Measurements from ENCODE around the gene LGALS3.

The LGALS3 gene

GRCh38 chr14:55192054-55192621, 63.1 kb downstream of the LGALS3 start:
- TF ChIP-seq ZNF384 (IDR thresholded peaks at IDR 0.05): no peak
- TF ChIP-seq L3MBTL2 (conservative IDR thresholded peaks at IDR 0.05): no peak
- TF ChIP-seq BHLHE40 (IDR thresholded peaks at IDR 0.05; ENCODE audit: borderline replicate concordance): no peak
- no peak for TF ChIP-seq ARNT (IDR thresholded peaks at IDR 0.05)
- TF ChIP-seq SP1 (IDR thresholded peaks at IDR 0.05): no peak
- no peak for TF ChIP-seq FOXK2 (IDR thresholded peaks at IDR 0.05)

GRCh38 chr14:55194656-55195355, 65.8 kb downstream of the LGALS3 start:
- ChIA-PET CTCF (no interaction called here), POLR2A (no interaction called here)
- no peak for DNase-seq (ENCODE audit: extremely low spot score)
- TF ChIP-seq PKNOX1 (IDR thresholded peaks at IDR 0.05): no peak
- no peak for TF ChIP-seq BHLHE40 (IDR thresholded peaks at IDR 0.05; ENCODE audit: borderline replicate concordance)
- TF ChIP-seq SP1 (IDR thresholded peaks at IDR 0.05): no peak
- no peak for TF ChIP-seq NFRKB (IDR thresholded peaks at IDR 0.05)
- no peak for TF ChIP-seq SUZ12 (IDR thresholded peaks at IDR 0.05)
- no peak for TF ChIP-seq HDGF (IDR thresholded peaks at IDR 0.05; ENCODE audit: borderline replicate concordance)
- TF ChIP-seq FOXM1 (IDR thresholded peaks at IDR 0.05; ENCODE audit: borderline replicate concordance): no peak
- TF ChIP-seq ZNF384 (IDR thresholded peaks at IDR 0.05): no peak
- TF ChIP-seq ARNT (IDR thresholded peaks at IDR 0.05): no peak
- TF ChIP-seq CTBP1 (IDR thresholded peaks at IDR 0.05; ENCODE audit: borderline replicate concordance): no peak
- TF ChIP-seq FOXA1 (IDR thresholded peaks at IDR 0.05): no peak
- no peak for TF ChIP-seq ELF4 (IDR thresholded peaks at IDR 0.05)
- TF ChIP-seq L3MBTL2 (conservative IDR thresholded peaks at IDR 0.05): no peak
- TF ChIP-seq TARDBP (IDR thresholded peaks at IDR 0.05): no peak

More at GRCh38 chr14:55192054-55192621, 63.1 kb downstream of the LGALS3 start:
- ChIA-PET CTCF (interaction anchor here (0.7 kb wide), 1 partner anchor 21 kb away, joined by 3 read pairs; no protein-coding TSS in a partner anchor), POLR2A (interaction anchor here (0.9 to 2.1 kb wide), 4 partner anchors 11 to 165 kb away, joined by 3 to 12 read pairs (median 4); partner anchors contain the start of genes MAPK1IP1L, SOCS4 and WDHD1)
- DNase-seq (ENCODE audit: extremely low spot score): no peak
